HepG2 (cell line): ENCODE data around the gene CAMKV. TPM values are rescaled to one million over a fixed set of nuclear protein-coding genes. Genes with fewer than 3 reads are reported as not detected.

Experiments
- AGO2 ChIP-seq: fragments of 200-400 bp; formaldehyde crosslinking; optimal IDR thresholded peaks from 2 replicates; pipeline ENCODE3; 2017; ENCODE audit warnings: mild to moderate bottlenecking, low read depth, low read length, moderate library complexity
- ATF3 ChIP-seq: sonication (generic); formaldehyde crosslinking; IDR thresholded peaks from 2 replicates; pipeline ENCODE4 v1.4.0; 2020; ENCODE audit warnings: missing genetic modification reagents
- BRF2 ChIP-seq: sonication (generic); formaldehyde crosslinking; IDR thresholded peaks from 2 replicates; pipeline ENCODE4 v1.8.1; 2022; ENCODE audit warnings: mild to moderate bottlenecking, missing genetic modification reagents
- DZIP1 ChIP-seq: sonication (generic); formaldehyde crosslinking; IDR thresholded peaks from 2 replicates; pipeline ENCODE4 v1.5.0; 2020; ENCODE audit warnings: mild to moderate bottlenecking, missing genetic modification reagents
- HMGA1 ChIP-seq: sonication (generic); formaldehyde crosslinking; conservative IDR thresholded peaks from 2 replicates; pipeline ENCODE4 v1.4.0; 2020; ENCODE audit warnings: missing genetic modification reagents
- RNF2 ChIP-seq: fragments of 450-650 bp; conservative IDR thresholded peaks from 2 replicates; pipeline ENCODE4 v1.6.1; 2016; ENCODE audit warnings: low read depth
- TEAD3 ChIP-seq: optimal IDR thresholded peaks from 2 replicates; pipeline ENCODE3; 2016; ENCODE audit warnings: borderline replicate concordance
- TFAP4 ChIP-seq: sonication (generic); IDR thresholded peaks from 2 replicates; pipeline ENCODE4 v1.6.1; 2016; ENCODE audit warnings: low read depth, borderline replicate concordance
- TSC22D2 ChIP-seq: sonication (generic); formaldehyde crosslinking; IDR thresholded peaks from 2 replicates; pipeline ENCODE4 v1.5.1; 2020; ENCODE audit warnings: missing genetic modification reagents, mild to moderate bottlenecking, borderline replicate concordance
- XRCC5 ChIP-seq: fragments of 200-400 bp; formaldehyde crosslinking; optimal IDR thresholded peaks from 2 replicates; pipeline ENCODE3; 2017; ENCODE audit warnings: mild to moderate bottlenecking, low read length
- ZBTB4 ChIP-seq: sonication (generic); formaldehyde crosslinking; IDR thresholded peaks from 2 replicates; pipeline ENCODE4 v1.4.0; 2020; ENCODE audit warnings: missing genetic modification reagents, mild to moderate bottlenecking, borderline replicate concordance
- ZBTB42 ChIP-seq: sonication (generic); formaldehyde crosslinking; IDR thresholded peaks from 2 replicates; pipeline ENCODE4 v1.5.0; 2020; ENCODE audit warnings: mild to moderate bottlenecking, missing genetic modification reagents
- ZNF101 ChIP-seq: sonication (generic); formaldehyde crosslinking; IDR thresholded peaks from 2 replicates; pipeline ENCODE4 v1.4.0; 2020; ENCODE audit warnings: mild to moderate bottlenecking, low read depth, missing genetic modification reagents, borderline replicate concordance
- ZNF20 ChIP-seq: sonication (generic); formaldehyde crosslinking; IDR thresholded peaks from 2 replicates; pipeline ENCODE4 v1.4.0; 2020; ENCODE audit warnings: mild to moderate bottlenecking, moderate library complexity, missing genetic modification reagents
- ZNF350 ChIP-seq: sonication (generic); formaldehyde crosslinking; IDR thresholded peaks from 2 replicates; pipeline ENCODE4 v1.4.0; 2020; ENCODE audit warnings: mild to moderate bottlenecking, low read depth, missing genetic modification reagents, borderline replicate concordance
- ZNF430 ChIP-seq: sonication (generic); formaldehyde crosslinking; IDR thresholded peaks from 2 replicates; pipeline ENCODE4 v1.9.0; 2021; ENCODE audit warnings: mild to moderate bottlenecking, missing genetic modification reagents
- ZNF543 ChIP-seq: sonication (generic); formaldehyde crosslinking; IDR thresholded peaks from 2 replicates; pipeline ENCODE4 v1.4.0; 2020; ENCODE audit warnings: mild to moderate bottlenecking, missing genetic modification reagents
- ZNF670 ChIP-seq: sonication (generic); formaldehyde crosslinking; IDR thresholded peaks from 2 replicates; pipeline ENCODE4 v1.8.0; 2022; ENCODE audit warnings: mild to moderate bottlenecking, missing genetic modification reagents, borderline replicate concordance
- polyA plus RNA-seq, 8 experiments: library from polyadenylated mRNA; depleted of rRNA in 3 of 8; stranded (reverse) in 7 of 8; unstranded in 1 of 8; fragments of >200 nt; fragmentation: Illumina TruSeq in 4 of 8; extraction: Trizol in 4 of 8; gene quantifications; 2 replicates each; pipeline versions ENCODE4 v1.2.1 to v1.2.3, GENCODE V29; 2011 to 2016; ENCODE audit warnings: low read depth in 4 of 8, missing spikeins in 1 of 8, mixed read lengths in 1 of 8; ENCODE audit not compliant: insufficient read depth in 1 of 8
- total RNA-seq, 5 experiments: library from RNA; depleted of rRNA; stranded (reverse); fragments of >200 nt; fragmentation: Illumina TruSeq; extraction: Trizol; gene quantifications; 2 replicates each; pipeline ENCODE4 v1.2.3, GENCODE V29; 2016; ENCODE audit warnings: low read depth in 1 of 5

Gene CAMKV
- total and polyA plus RNA-seq, 2 of the 13 experiments (the other 11 are each of a cell fraction or from before 2014, with no cell fraction given) = 0.13 to 0.15 TPM

GRCh38 chr3:49856181-49857005, 13.3 kb downstream of the CAMKV start, which contains the start of gene TRAIP (continued):
- TF ChIP-seq ZBTB4 (CRISPR knock-in tag) (0 out of 2 replicates have a peak, but pooled peaks have one; percentile 39), AGO2 (no peak), RNF2 (0 out of 2 replicates have a peak, but pooled peaks have one; percentile 55), ATF3 (CRISPR knock-in tag) (no peak), HMGA1 (no peak), ZNF350 (CRISPR knock-in tag) (peak; percentile 59; the same call in 1 of the 2 replicates), ZNF20 (CRISPR knock-in tag) (no peak), ZNF430 (CRISPR knock-in tag) (no peak), ZNF543 (no peak), TFAP4 (0 out of 2 replicates have a peak, but pooled peaks have one; percentile 17), ZBTB42 (CRISPR knock-in tag) (no peak), TSC22D2 (no peak), DZIP1 (no peak; the same call in 1 of the 2 replicates), ZNF101 (CRISPR knock-in tag) (no peak), BRF2 (CRISPR knock-in tag) (peak; percentile 19; the same call in 1 of the 2 replicates), TEAD3 (CRISPR knock-in tag) (no peak), ZNF670 (CRISPR knock-in tag) (no peak), XRCC5 (peak; percentile 42)
